HEK293 (cell line): ENCODE data around the gene TBC1D4.

Source experiments
- CTCF ChIA-PET: fragments of 350-600 bp; formaldehyde crosslinking; extraction: SDS; loops from one replicate; lab custom pipeline; 2021; ENCODE audit warnings: antibody characterized with exemption; lab: Yijun Ruan, JAX
- POLR2A ChIA-PET: fragments of 300-600 bp; formaldehyde crosslinking; extraction: SDS; loops from one replicate; lab custom pipeline; 2020; ENCODE audit warnings: antibody characterized with exemption, inconsistent platforms; lab: Yijun Ruan, JAX
- H3K27ac ChIP-seq: fragments of 200-500 bp; sonication (Bioruptor generic); 2 replicates; pipeline ENCODE4 v1.5.1; 2014; ENCODE audit warnings: low read depth, low read length, control low read depth, inconsistent platforms; ENCODE audit errors: extremely low read depth
- H3K36me3 ChIP-seq, 2 experiments: fragments of 200-500 bp in 1 of 2; sonication (Bioruptor generic) in 1 of 2; 1 replicate in 1 of 2; 2 replicates in 1 of 2; pipeline ENCODE4 v1.5.1; 2014 to 2017; ENCODE audit warnings: inconsistent platforms in 2 of 2, low read length in 2 of 2; ENCODE audit not compliant: control insufficient read depth in 2 of 2, insufficient read depth in 1 of 2
- H3K4me1 ChIP-seq: fragments of 200-500 bp; sonication (Bioruptor generic); 2 replicates; pipeline ENCODE4 v1.5.1; 2014; ENCODE audit warnings: mild to moderate bottlenecking, low read length, inconsistent platforms; ENCODE audit not compliant: control insufficient read depth, insufficient read depth
- H3K4me3 ChIP-seq: 2 replicates; pipeline ENCODE4 v1.5.1; 2011; ENCODE audit warnings: low read depth, mild to moderate bottlenecking, control low read depth, low read length, moderate library complexity
- H3K9me3 ChIP-seq: fragments of 200-500 bp; sonication (Bioruptor generic); 2 replicates; pipeline ENCODE4 v1.5.1; 2014; ENCODE audit warnings: low read depth, low read length, inconsistent platforms; ENCODE audit not compliant: control insufficient read depth, insufficient read depth
- CTCF ChIP-seq: fragments of 450-650 bp; formaldehyde crosslinking; IDR thresholded peaks from 2 replicates; pipeline ENCODE4 v1.5.1; 2016; ENCODE audit warnings: missing biosample characterization, missing genetic modification characterization
- EGR2 ChIP-seq: fragments of 450-650 bp; formaldehyde crosslinking; IDR thresholded peaks from 2 replicates; pipeline ENCODE4 v1.5.1; 2016; ENCODE audit warnings: low read depth, missing biosample characterization, missing genetic modification characterization
- GLI4 ChIP-seq: fragments of 450-650 bp; formaldehyde crosslinking; IDR thresholded peaks from 2 replicates; pipeline ENCODE4 v1.5.1; 2016; ENCODE audit warnings: missing biosample characterization, missing genetic modification characterization
- HOXD13 ChIP-seq: sonication (generic); formaldehyde crosslinking; IDR thresholded peaks from 2 replicates; pipeline ENCODE4 v1.8.0; 2022; ENCODE audit warnings: missing genetic modification reagents, borderline replicate concordance
- KLF16 ChIP-seq: fragments of 450-650 bp; formaldehyde crosslinking; IDR thresholded peaks from 2 replicates; pipeline ENCODE4 v1.5.1; 2017; ENCODE audit warnings: missing biosample characterization, missing genetic modification characterization
- KLF9 ChIP-seq: fragments of 450-650 bp; formaldehyde crosslinking; IDR thresholded peaks from 2 replicates; pipeline ENCODE4 v1.5.1; 2016; ENCODE audit warnings: missing biosample characterization, missing genetic modification characterization, low read depth
- PBX3 ChIP-seq: sonication (generic); formaldehyde crosslinking; IDR thresholded peaks from 2 replicates; pipeline ENCODE4 v1.8.1; 2022; ENCODE audit warnings: mild to moderate bottlenecking, moderate library complexity, missing genetic modification reagents
- ZFP69B ChIP-seq: fragments of 450-650 bp; formaldehyde crosslinking; IDR thresholded peaks from 2 replicates; pipeline ENCODE4 v1.5.1; 2016; ENCODE audit warnings: missing biosample characterization, missing genetic modification characterization
- ZNF138 ChIP-seq: fragments of 450-650 bp; formaldehyde crosslinking; IDR thresholded peaks from 2 replicates; pipeline ENCODE4 v1.5.1; 2016; ENCODE audit warnings: missing biosample characterization, missing genetic modification characterization, borderline replicate concordance
- ZNF146 ChIP-seq: fragments of 450-650 bp; formaldehyde crosslinking; IDR thresholded peaks from 2 replicates; pipeline ENCODE4 v1.5.1; 2016; ENCODE audit warnings: missing biosample characterization, missing genetic modification characterization
- ZNF169 ChIP-seq: fragments of 450-650 bp; formaldehyde crosslinking; IDR thresholded peaks from 2 replicates; pipeline ENCODE4 v1.5.1; 2016; ENCODE audit warnings: missing biosample characterization, missing genetic modification characterization
- ZNF211 ChIP-seq: fragments of 450-650 bp; formaldehyde crosslinking; IDR thresholded peaks from 2 replicates; pipeline ENCODE4 v1.5.1; 2016; ENCODE audit warnings: low read depth, missing biosample characterization, missing genetic modification characterization
- ZNF223 ChIP-seq: fragments of 450-650 bp; formaldehyde crosslinking; IDR thresholded peaks from 2 replicates; pipeline ENCODE4 v1.5.1; 2016; ENCODE audit warnings: missing biosample characterization, missing genetic modification characterization
- ZNF23 ChIP-seq: fragments of 450-650 bp; formaldehyde crosslinking; IDR thresholded peaks from 2 replicates; pipeline ENCODE4 v1.5.1; 2016; ENCODE audit warnings: missing biosample characterization, missing genetic modification characterization, borderline replicate concordance
- ZNF324 ChIP-seq: fragments of 450-650 bp; formaldehyde crosslinking; IDR thresholded peaks from 2 replicates; pipeline ENCODE4 v1.5.1; 2016; ENCODE audit warnings: missing biosample characterization, missing genetic modification characterization
- ZNF394 ChIP-seq: fragments of 450-650 bp; formaldehyde crosslinking; IDR thresholded peaks from 2 replicates; pipeline ENCODE4 v1.5.1; 2016; ENCODE audit warnings: missing biosample characterization, missing genetic modification characterization, mild to moderate bottlenecking, moderate library complexity, borderline replicate concordance
- ZNF518A ChIP-seq: fragments of 450-650 bp; formaldehyde crosslinking; conservative IDR thresholded peaks from 2 replicates; pipeline ENCODE4 v1.5.1; 2016; ENCODE audit warnings: low read depth, missing biosample characterization, missing genetic modification characterization
- ZNF544 ChIP-seq: fragments of 450-650 bp; formaldehyde crosslinking; IDR thresholded peaks from 2 replicates; pipeline ENCODE4 v1.5.0; 2017; ENCODE audit warnings: missing biosample characterization, missing genetic modification characterization
- ZNF600 ChIP-seq: fragments of 450-650 bp; formaldehyde crosslinking; IDR thresholded peaks from 2 replicates; pipeline ENCODE4 v1.5.1; 2016; ENCODE audit warnings: missing biosample characterization, missing genetic modification characterization
- ZNF664 ChIP-seq: fragments of 450-650 bp; formaldehyde crosslinking; IDR thresholded peaks from 2 replicates; pipeline ENCODE4 v1.5.1; 2016; ENCODE audit warnings: missing biosample characterization, missing genetic modification characterization
- ZNF670 ChIP-seq: fragments of 450-650 bp; formaldehyde crosslinking; IDR thresholded peaks from 2 replicates; pipeline ENCODE4 v1.5.1; 2016; ENCODE audit warnings: missing biosample characterization, missing genetic modification characterization, low read depth
- ZNF692 ChIP-seq: fragments of 450-650 bp; formaldehyde crosslinking; IDR thresholded peaks from 2 replicates; pipeline ENCODE4 v1.5.1; 2016; ENCODE audit warnings: missing biosample characterization, missing genetic modification characterization
- ZSCAN23 ChIP-seq: fragments of 450-650 bp; formaldehyde crosslinking; IDR thresholded peaks from 2 replicates; pipeline ENCODE4 v1.5.1; 2016; ENCODE audit warnings: missing biosample characterization, missing genetic modification characterization
- ZXDB ChIP-seq: fragments of 450-650 bp; formaldehyde crosslinking; IDR thresholded peaks from 2 replicates; pipeline ENCODE4 v1.5.1; 2016; ENCODE audit warnings: missing biosample characterization, missing genetic modification characterization
- TF ChIP-seq, protein P1 (sequence below): fragments of 450-650 bp; formaldehyde crosslinking; IDR thresholded peaks from 2 replicates; pipeline ENCODE4 v1.5.1; 2016; ENCODE audit warnings: missing biosample characterization, missing genetic modification characterization

TBC1D4 gene

GRCh38 chr13:75482070-75482819 is at the start of gene TBC1D4:
TSS of gene TBC1D4 (minus strand) at chr13:75482169. CDS start at chr13:75481767, 402 bp downstream.
- H3K4me3 ChIP-seq, result peak within 1 kb of the TSS; percentile 70
- H3K9me3 ChIP-seq, result no peaks in the 10 kb centered on the region
- no peaks in the 10 kb centered on the region for H3K36me3 ChIP-seq
- CTCF ChIA-PET, result interaction anchor here (0.5 to 2.3 kb wide), 29 partner anchors 9 to 1468 kb away, joined by 3 to 14 read pairs (median 4); partner anchors contain the start of gene UCHL3
- H3K4me1 ChIP-seq, result no peaks in the 10 kb centered on the region; the same call in 1 of the 2 replicates
- H3K27ac ChIP-seq, result peak within 1 kb of the TSS; percentile 75; the same call in 1 of the 2 replicates
- POLR2A ChIA-PET, result interaction anchor here (0.8 to 1.4 kb wide), 6 partner anchors 13 to 68 kb away, joined by 3 to 5 read pairs (median 4); partner anchors contain the start of gene COMMD6
- TF ChIP-seq ZNF324 (0 out of 2 replicates have a peak, but pooled peaks have one; percentile 54), ZFP69B (tag by site-specific recombination) (peak; percentile 91), ZNF544 (tag by site-specific recombination) (no peak), ZNF394 (peak; percentile 100), ZXDB (tag by site-specific recombination) (peak; percentile 71; the same call in 1 of the 2 replicates), ZNF146 (tag by site-specific recombination) (no peak), ZNF692 (tag by site-specific recombination) (peak; percentile 93), HOXD13 (CRISPR knock-in tag) (no peak), CTCF (tag by site-specific recombination) (peak; percentile 84), PBX3 (no peak), KLF9 (tag by site-specific recombination) (peak; percentile 66), EGR2 (peak; percentile 90), ZSCAN23 (0 out of 2 replicates have a peak, but pooled peaks have one; percentile 56), ZNF664 (0 out of 2 replicates have a peak, but pooled peaks have one; percentile 20), ZNF518A (tag by site-specific recombination) (no peak), ZNF138 (tag by site-specific recombination) (no peak), GLI4 (tag by site-specific recombination) (peak; percentile 63; the same call in 1 of the 2 replicates), ZNF169 (tag by site-specific recombination) (no peak), ZNF23 (tag by site-specific recombination) (no peak), ZNF211 (tag by site-specific recombination) (no peak), ZNF600 (peak; percentile 94), KLF16 (peak; percentile 75), ZNF670 (tag by site-specific recombination) (no peak), ZNF223 (tag by site-specific recombination) (peak; percentile 99)
- TF ChIP-seq, protein P1, sequence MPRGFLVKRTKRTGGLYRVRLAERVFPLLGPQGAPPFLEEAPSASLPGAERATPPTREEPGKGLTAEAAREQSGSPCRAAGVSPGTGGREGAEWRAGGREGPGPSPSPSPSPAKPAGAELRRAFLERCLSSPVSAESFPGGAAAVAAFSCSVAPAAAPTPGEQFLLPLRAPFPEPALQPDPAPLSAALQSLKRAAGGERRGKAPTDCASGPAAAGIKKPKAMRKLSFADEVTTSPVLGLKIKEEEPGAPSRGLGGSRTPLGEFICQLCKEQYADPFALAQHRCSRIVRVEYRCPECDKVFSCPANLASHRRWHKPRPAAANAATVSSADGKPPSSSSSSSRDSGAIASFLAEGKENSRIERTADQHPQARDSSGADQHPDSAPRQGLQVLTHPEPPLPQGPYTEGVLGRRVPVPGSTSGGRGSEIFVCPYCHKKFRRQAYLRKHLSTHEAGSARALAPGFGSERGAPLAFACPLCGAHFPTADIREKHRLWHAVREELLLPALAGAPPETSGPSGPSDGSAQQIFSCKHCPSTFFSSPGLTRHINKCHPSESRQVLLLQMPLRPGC (tag by site-specific recombination), result no peak
